ENCODE data around the gene WIPI1. TPM values are rescaled to one million over a fixed set of nuclear protein-coding genes. Genes with fewer than 3 reads are reported as not detected.
"Not testable (repeated sequence)": the region's sequence is repeated elsewhere in the genome, so short reads cannot be mapped to it uniquely, and the experiment has no call there.

The WIPI1 gene
- total RNA-seq, 1 donor from 2014 or later: 66.1 TPM

DNA sequence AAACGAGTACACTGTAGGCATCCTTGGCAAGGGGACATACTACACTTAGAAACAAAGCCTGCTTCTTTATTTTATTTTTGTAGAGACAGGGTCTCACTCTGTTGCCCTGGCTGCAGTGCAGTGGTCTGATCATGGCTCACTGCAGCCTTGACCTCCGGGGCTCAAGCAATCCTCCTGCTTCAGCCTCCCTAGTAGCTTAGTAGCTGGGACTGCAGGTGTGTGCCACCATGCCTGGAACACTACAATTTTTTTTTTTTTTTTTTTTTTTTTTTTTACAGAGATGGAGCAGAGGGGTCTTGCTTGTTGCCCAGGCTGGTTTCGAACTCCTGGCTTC lies 78.2 kb downstream of the WIPI1 start:
- no peak for DNase-seq
- intact Hi-C loops (cut with micrococcal nuclease): no loop called here
- no peak for ATAC-seq

DNA sequence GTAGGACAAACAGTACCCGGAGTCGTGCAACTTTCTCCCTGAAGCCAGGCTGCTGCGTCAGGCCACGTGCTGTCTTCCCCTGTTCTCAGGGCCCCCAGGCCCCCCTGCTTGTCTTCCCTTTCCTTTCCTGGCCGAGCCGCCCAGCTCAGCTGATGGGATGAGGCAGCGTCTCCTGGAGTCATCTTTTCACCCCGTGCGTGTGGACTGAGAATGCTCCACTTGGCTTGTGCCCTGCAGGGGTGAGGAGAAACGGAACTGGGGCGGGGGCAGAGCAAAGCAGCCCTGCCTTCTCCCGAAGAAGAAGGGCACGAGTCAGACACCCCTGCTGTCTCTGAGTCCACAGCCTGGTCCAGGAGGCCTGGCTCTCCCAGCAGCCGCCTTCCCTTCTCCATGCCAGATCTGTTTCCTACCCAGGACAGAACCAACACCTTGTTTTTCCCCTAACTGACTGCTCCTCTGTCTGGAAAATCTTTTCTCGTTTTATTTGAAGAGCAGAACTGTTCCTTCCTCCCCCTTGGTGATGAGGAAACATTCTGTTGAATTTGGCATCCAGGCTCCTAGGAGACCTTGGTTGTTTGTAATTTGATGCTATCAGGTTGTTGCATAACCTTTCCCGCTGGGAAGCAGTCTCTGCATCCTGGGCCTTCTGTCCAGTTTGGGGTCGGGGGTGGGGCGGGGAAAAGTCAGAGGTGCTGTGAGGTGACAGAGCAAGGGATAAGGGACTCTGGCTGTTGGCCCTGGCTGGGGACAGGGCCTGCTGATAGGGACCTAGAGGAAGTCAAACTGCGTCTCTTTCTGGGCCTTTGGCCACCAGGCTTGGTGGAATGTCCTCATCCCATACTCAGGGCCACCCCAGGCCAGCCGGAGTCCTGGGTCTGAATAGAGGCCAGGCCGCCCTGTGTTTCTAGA lies 78.8 kb downstream of the WIPI1 start:
- intact Hi-C loops (cut with micrococcal nuclease): no loop called here
- ATAC-seq: peak; percentile 92
- peak; percentile 97 for DNase-seq

DNA sequence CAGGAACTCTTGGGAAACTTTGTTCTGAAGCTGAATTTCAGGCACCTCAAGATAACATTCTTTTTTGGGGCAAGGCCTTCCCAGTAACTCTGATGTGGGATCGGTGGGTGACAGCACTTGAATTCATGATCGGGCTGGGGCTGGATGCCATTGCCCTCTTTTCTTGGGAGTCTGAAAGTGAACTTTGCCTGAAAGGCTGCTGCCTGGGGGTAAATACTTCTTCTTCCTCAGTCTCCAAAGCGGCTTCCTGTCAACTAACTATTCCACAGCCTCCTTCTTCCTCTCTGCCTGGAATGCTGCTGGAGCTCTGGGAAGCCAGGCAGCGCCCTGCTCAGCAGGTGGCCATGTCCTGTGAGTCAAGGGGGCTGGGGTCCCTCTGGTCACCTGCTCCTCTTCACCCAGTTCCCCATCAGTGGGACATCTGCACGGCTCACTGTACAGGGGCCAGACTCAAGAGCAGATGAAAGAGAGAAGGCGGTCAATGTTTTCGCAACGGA lies 79.5 kb downstream of the WIPI1 start:
- intact Hi-C loops (cut with micrococcal nuclease): no loop called here
- DNase-seq (no peak), ATAC-seq (no peak)

DNA sequence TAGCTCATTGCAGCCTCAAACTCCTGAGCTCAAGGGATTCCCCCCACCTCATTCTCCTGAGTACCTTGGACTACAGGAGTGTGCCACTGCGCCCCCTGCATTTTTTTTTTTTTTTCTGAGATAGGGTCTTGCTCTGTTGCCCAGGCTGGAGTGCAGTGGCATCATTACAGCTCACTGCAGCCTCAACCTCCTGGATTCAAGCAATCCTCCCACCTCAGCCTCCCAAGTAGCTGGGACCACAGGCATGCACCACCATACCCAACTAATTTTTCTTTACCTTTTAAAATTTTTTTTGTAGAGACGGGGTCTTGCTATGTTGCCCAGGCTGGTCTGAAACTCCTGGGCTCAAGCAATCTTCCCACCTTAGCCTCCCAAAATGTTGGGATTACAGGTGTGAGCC lies 81.1 kb downstream of the WIPI1 start:
- ATAC-seq; DNase-seq; intact Hi-C loops (cut with micrococcal nuclease): not testable (repeated sequence)

DNA sequence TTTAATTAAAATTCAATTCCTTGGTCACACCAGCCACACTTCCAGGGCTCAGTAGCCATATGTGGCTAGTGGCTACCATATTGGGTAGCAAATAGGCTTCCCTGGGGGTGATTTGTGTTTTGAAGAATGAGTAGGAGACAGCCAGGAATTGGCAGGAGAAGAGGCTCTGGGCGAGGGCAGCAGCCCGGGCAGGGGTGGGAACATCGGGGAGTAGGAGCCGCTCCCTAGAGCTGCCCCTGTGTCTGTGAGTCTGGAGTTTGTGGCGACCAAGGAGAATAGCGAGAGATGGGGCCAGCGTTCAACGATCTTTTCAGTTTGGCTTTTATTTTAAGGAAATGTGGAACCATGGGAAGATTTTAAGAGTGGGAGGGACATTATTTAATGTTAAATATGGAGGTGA lies 81.7 kb downstream of the WIPI1 start:
- DNase-seq (no peak), ATAC-seq (no peak)
- intact Hi-C loops (cut with micrococcal nuclease): no loop called here

Small RNA genes lying within 50 kb of the gene (microRNA-seq; reads per million reads assigned to microRNA genes)
- not detected for gene MIR635 (ENCODE audit: borderline number of aligned reads)

Other genes with a start within 250 kb of the WIPI1 start
- 92.1 TPM for gene AMZ2, start 209.5 kb downstream of the WIPI1 start, total RNA-seq
- gene SLC16A6, start 166.4 kb downstream of the WIPI1 start, total RNA-seq: not detected
- 3.3 TPM for gene ARSG, start 166.0 kb downstream of the WIPI1 start, total RNA-seq
- 599 TPM for gene PRKAR1A, start 54.9 kb upstream of the WIPI1 start, total RNA-seq
- 7.6 TPM for gene FAM20A, start 143.9 kb upstream of the WIPI1 start, total RNA-seq

Data from left ventricle myocardium superior (tissue), 1 donor.